H1 (cell line): ENCODE results near the gene COCH. TPM values are rescaled to one million over a fixed set of nuclear protein-coding genes. Genes with fewer than 3 reads are reported as not detected.

ENCODE experiments used
- CTCF ChIA-PET: fragments of 300-600 bp; sonication (Branson Sonifier 250); formaldehyde crosslinking; loops from one replicate; lab custom pipeline; 2021; ENCODE audit not compliant: partially characterized antibody; lab: Charles Lee
- POLR2A ChIA-PET: fragments of 300-600 bp; sonication (Branson Sonifier 250); formaldehyde crosslinking; loops from one replicate; lab custom pipeline; 2021; ENCODE audit warnings: inconsistent platforms; ENCODE audit not compliant: partially characterized antibody; lab: Charles Lee
- DNase-seq, 2 experiments: peaks; one replicate each; pipeline versions ENCODE4 v3.0.0 to v3.0.0-alpha.2; 2010 to 2022; ENCODE audit warnings: low spot score in 2 of 2, low read depth in 1 of 2, mixed read lengths in 1 of 2
- FAIRE-seq: peaks from 2 replicates; lab custom pipeline; 2011; peaks lifted over from hg19 to GRCh38; lab: Jason Lieb, UNC
- H2AFZ ChIP-seq: 2 replicates; pipeline ENCODE4 v1.8.1; 2012; ENCODE audit warnings: low read length, inconsistent platforms
- H2AK5ac ChIP-seq: 2 replicates; pipeline ENCODE4 v1.6.1; 2013; ENCODE audit warnings: low read depth, low read length
- H2BK120ac ChIP-seq: replicated peaks from 2 replicates; pipeline ENCODE3; 2013; ENCODE audit warnings: low read depth, low read length, inconsistent platforms
- H2BK12ac ChIP-seq: 2 replicates; pipeline ENCODE4 v1.6.1; 2013; ENCODE audit warnings: low read depth, low read length
- H2BK15ac ChIP-seq: 2 replicates; pipeline ENCODE4 v1.6.1; 2013; ENCODE audit warnings: low read length
- H2BK20ac ChIP-seq: 2 replicates; pipeline ENCODE4 v1.6.1; 2013; ENCODE audit warnings: low read length
- H2BK5ac ChIP-seq: 2 replicates; pipeline ENCODE4 v1.6.1; 2013; ENCODE audit warnings: low read depth, low read length
- H3K14ac ChIP-seq: 2 replicates; pipeline ENCODE4 v1.6.1; 2013; ENCODE audit warnings: inconsistent platforms; ENCODE audit not compliant: insufficient read length
- H3K18ac ChIP-seq: 2 replicates; pipeline ENCODE4 v1.6.1; 2013; ENCODE audit warnings: low read length; ENCODE audit errors: extremely low read depth
- H3K23ac ChIP-seq: 2 replicates; pipeline ENCODE4 v1.6.1; 2013; ENCODE audit warnings: inconsistent platforms; ENCODE audit not compliant: insufficient read length
- H3K23me2 ChIP-seq: 2 replicates; pipeline ENCODE4 v1.6.1; 2013; ENCODE audit warnings: low read depth, low read length
- H3K27ac ChIP-seq: 2 replicates; pipeline ENCODE4 v1.6.1; 2011; ENCODE audit warnings: low read depth, low read length, inconsistent platforms
- H3K27me3 ChIP-seq, 4 experiments: replicated peaks in 1 of 4; 1 replicate in 1 of 4; 2 replicates in 3 of 4; pipeline versions ENCODE4 v1.6.1 to v1.8.1; 2011 to 2013; ENCODE audit warnings: low read length in 3 of 4, mild to moderate bottlenecking in 3 of 4, inconsistent platforms in 2 of 4, mixed read lengths in 2 of 4, moderate library complexity in 1 of 4; ENCODE audit not compliant: control insufficient read depth in 3 of 4, insufficient read depth in 3 of 4; ENCODE audit errors: extremely low read depth in 1 of 4
- H3K36me3 ChIP-seq, 4 experiments: 2 replicates each; pipeline versions ENCODE4 v1.6.1 to v1.8.1; 2011 to 2013; ENCODE audit warnings: mild to moderate bottlenecking in 4 of 4, low read length in 3 of 4, moderate library complexity in 2 of 4, control low read depth in 1 of 4, inconsistent platforms in 1 of 4; ENCODE audit not compliant: insufficient read depth in 4 of 4, control insufficient read depth in 2 of 4
- H3K4ac ChIP-seq: replicated peaks from 2 replicates; pipeline ENCODE3; 2013; ENCODE audit warnings: low read length, low read depth, mixed read lengths, inconsistent platforms; ENCODE audit not compliant: insufficient read length
- H3K4me1 ChIP-seq, 4 experiments: replicated peaks in 1 of 4; 1 replicate in 1 of 4; 2 replicates in 3 of 4; pipeline versions ENCODE4 v1.6.1 to v1.8.1; 2011 to 2013; ENCODE audit warnings: low read length in 3 of 4, inconsistent platforms in 2 of 4, mixed read lengths in 1 of 4; ENCODE audit not compliant: insufficient read depth in 4 of 4, control insufficient read depth in 3 of 4
- H3K4me2 ChIP-seq, 2 experiments: 2 replicates each; pipeline versions ENCODE4 v1.6.1 to v1.8.1; 2011 to 2013; ENCODE audit warnings: low read depth in 2 of 2, low read length in 2 of 2, control low read depth in 1 of 2, inconsistent platforms in 1 of 2, mild to moderate bottlenecking in 1 of 2; ENCODE audit not compliant: insufficient read depth in 1 of 2
- H3K4me3 ChIP-seq, 4 experiments: fragments of 200-600, 300-600 bp in 1 of 4; sonication (generic), shearing (Covaris generic), sonication (Bioruptor Twin) in 1 of 4; 2 replicates each; pipeline versions ENCODE4 v1.5.1 to v1.8.1; 2011 to 2016; ENCODE audit warnings: low read length in 4 of 4, low read depth in 3 of 4, control low read depth in 2 of 4, inconsistent platforms in 2 of 4, mild to moderate bottlenecking in 2 of 4, mixed read lengths in 1 of 4, moderate library complexity in 1 of 4; ENCODE audit not compliant: insufficient read depth in 2 of 4; ENCODE audit errors: extremely low read depth in 1 of 4
- H3K56ac ChIP-seq: replicated peaks from 2 replicates; pipeline ENCODE3; 2013; ENCODE audit warnings: low read depth, mild to moderate bottlenecking, mixed read lengths, low read length, inconsistent platforms; ENCODE audit not compliant: insufficient read length
- H3K79me1 ChIP-seq: 2 replicates; pipeline ENCODE4 v1.6.1; 2013; ENCODE audit warnings: low read depth, low read length, control low read depth
- H3K79me2 ChIP-seq, 2 experiments: 2 replicates each; pipeline versions ENCODE4 v1.6.1 to v1.8.1; 2012 to 2013; ENCODE audit warnings: low read length in 2 of 2, mild to moderate bottlenecking in 2 of 2, inconsistent platforms in 1 of 2; ENCODE audit not compliant: insufficient read depth in 2 of 2, control insufficient read depth in 1 of 2
- H3K9ac ChIP-seq, 4 experiments: replicated peaks in 1 of 4; 1 replicate in 1 of 4; 2 replicates in 3 of 4; pipeline versions ENCODE4 v1.6.1 to v1.8.1; 2011 to 2013; ENCODE audit warnings: low read depth in 3 of 4, low read length in 3 of 4, control low read depth in 2 of 4, mild to moderate bottlenecking in 2 of 4, moderate library complexity in 2 of 4, inconsistent platforms in 1 of 4; ENCODE audit errors: extremely low read depth in 1 of 4
- H3K9me3 ChIP-seq, 2 experiments: 2 replicates each; pipeline versions ENCODE4 v1.6.1 to v1.8.1; 2012 to 2013; ENCODE audit warnings: mild to moderate bottlenecking in 2 of 2, moderate library complexity in 2 of 2, control low read depth in 1 of 2, inconsistent platforms in 1 of 2, low read depth in 1 of 2, low read length in 1 of 2, mixed read lengths in 1 of 2; ENCODE audit not compliant: insufficient read depth in 2 of 2
- H4K20me1 ChIP-seq, 2 experiments: replicated peaks in 1 of 2; 2 replicates each; pipeline versions ENCODE3 to v1.8.1; 2011 to 2013; ENCODE audit warnings: inconsistent platforms in 2 of 2, low read length in 2 of 2, mild to moderate bottlenecking in 1 of 2; ENCODE audit not compliant: insufficient read depth in 2 of 2, control insufficient read depth in 1 of 2
- H4K5ac ChIP-seq: 2 replicates; pipeline ENCODE4 v1.6.1; 2013; ENCODE audit warnings: low read length, low read depth, mixed read lengths, inconsistent platforms; ENCODE audit not compliant: insufficient read length
- H4K8ac ChIP-seq: 2 replicates; pipeline ENCODE4 v1.8.0; 2013; ENCODE audit warnings: mild to moderate bottlenecking, moderate library complexity, low read length, inconsistent platforms; ENCODE audit not compliant: insufficient read depth; ENCODE audit errors: extremely low read depth
- H4K91ac ChIP-seq: replicated peaks from 2 replicates; pipeline ENCODE3; 2013; ENCODE audit warnings: low read length, mixed read lengths, inconsistent platforms; ENCODE audit not compliant: insufficient read length
- CEBPB ChIP-seq: IDR thresholded peaks from 2 replicates; pipeline ENCODE4 v1.6.1; 2012; ENCODE audit warnings: low read depth, low read length
- E2F6 ChIP-seq: IDR thresholded peaks from 2 replicates; pipeline ENCODE4 v1.6.1; 2012; ENCODE audit warnings: inconsistent platforms
- EGR1 ChIP-seq: IDR thresholded peaks from 2 replicates; pipeline ENCODE4 v1.6.1; 2011; ENCODE audit warnings: low read depth, low read length, borderline replicate concordance
- HDAC6 ChIP-seq: IDR thresholded peaks from one replicate; pipeline ENCODE4 v1.7.1; 2012; ENCODE audit warnings: low read depth, mild to moderate bottlenecking, inconsistent platforms, low read length, moderate library complexity
- KDM4A ChIP-seq: IDR thresholded peaks from one replicate; pipeline ENCODE4 v1.7.1; 2012; ENCODE audit warnings: low read depth, mild to moderate bottlenecking, moderate library complexity, low read length, inconsistent platforms; ENCODE audit not compliant: severe bottlenecking
- KDM5A ChIP-seq: fragments of 200-600 bp; IDR thresholded peaks from 2 replicates; pipeline ENCODE4 v1.7.1; 2012; ENCODE audit warnings: mild to moderate bottlenecking, low read length, inconsistent platforms, mixed read lengths
- NRF1 ChIP-seq: IDR thresholded peaks from 2 replicates; pipeline ENCODE4 v1.6.1; 2011; ENCODE audit warnings: mild to moderate bottlenecking, low read depth, low read length, improper control_type of control experiment
- POLR2A ChIP-seq, 2 experiments: IDR thresholded peaks; 1 replicate in 1 of 2; 2 replicates in 1 of 2; pipeline ENCODE4 v1.6.1; 2011; ENCODE audit warnings: low read depth in 2 of 2, low read length in 2 of 2, mild to moderate bottlenecking in 2 of 2; ENCODE audit errors: control extremely low read depth in 1 of 2
- POU5F1 ChIP-seq: IDR thresholded peaks from 2 replicates; pipeline ENCODE4 v1.6.1; 2011; ENCODE audit warnings: low read depth, mild to moderate bottlenecking, low read length, moderate library complexity
- TBP ChIP-seq: IDR thresholded peaks from 2 replicates; pipeline ENCODE4 v1.6.1; 2011; ENCODE audit warnings: low read depth, low read length, improper control_type of control experiment
- ZNF274 ChIP-seq: IDR thresholded peaks from 2 replicates; pipeline ENCODE4 v1.7.0; 2012; ENCODE audit warnings: low read length, borderline replicate concordance; ENCODE audit errors: extremely low read depth
- WGBS, 2 experiments: shearing (Covaris generic) in 1 of 2; methylation state at CpG; one replicate each; pipeline versions ENCODE4 v1.1.6 to v1.1.7; 2013 to 2015; ENCODE audit warnings: low lambda C conversion rate in 2 of 2, mixed read lengths in 2 of 2, inconsistent platforms in 1 of 2, low coverage in 1 of 2, missing lambda C conversion rate in 1 of 2; ENCODE audit not compliant: insufficient replicate concordance in 2 of 2, insufficient coverage in 1 of 2, insufficient read length in 1 of 2; ENCODE audit errors: extremely low coverage in 1 of 2, missing lambda C conversion rate in 1 of 2; 5-methylcytosine and 5-hydroxymethylcytosine counted together
- polyA plus RNA-seq, 7 experiments: library from polyadenylated mRNA; depleted of rRNA in 3 of 7; stranded (reverse) in 5 of 7; unstranded in 2 of 7; fragments of >200 nt in 5 of 7; fragments of 200-250 nt in 2 of 7; gene quantifications; 1 replicate in 5 of 7; 2 replicates in 1 of 7; 4 replicates in 1 of 7; pipeline versions ENCODE4 v1.2.1 to v1.2.3, GENCODE V29; 2011 to 2013; ENCODE audit warnings: missing spikeins in 2 of 7, mixed read lengths in 2 of 7
- total RNA-seq: library from RNA; stranded (reverse); fragmentation: NEBNext Ultra II Directional; extraction: Animal tissue kit (Norgen Biotek cat#: 25700); gene quantifications from 2 replicates; pipeline ENCODE4 v1.2.1, GENCODE V29; 2021

The COCH gene
- total and polyA plus RNA-seq, 2 of the 8 experiments (the other 6 are each of a cell fraction or from before 2014, with no cell fraction given), result 12.9 to 30.8 TPM

GRCh38 chr14:30873308-30874119 is 845 bp upstream of the COCH start:
- Histone ChIP-seq H3K4me2 (peak overlapping the region; percentile 89 to 94), H3K56ac (no peak overlapping the region), H3K4ac (no peak overlapping the region), H3K4me3 (peak overlapping the region; percentile 36 to 68 (median 56)), H4K5ac (no peak overlapping the region), H3K14ac (no peak overlapping the region), H3K79me1 (no peaks in the 10 kb centered on the region), H3K9ac (no peak overlapping the region), H3K18ac (peak overlapping the region; percentile 53; the same call in 1 of the 2 replicates), H3K27ac (no peak overlapping the region), H2BK120ac (no peak overlapping the region), H4K91ac (no peak overlapping the region), H2BK12ac (no peak overlapping the region), H3K27me3 (peaks cover 14 to 39% (median 32%) of the 10 kb centered on the region in 4 experiments), H4K20me1 (no peaks in the 10 kb centered on the region), H2BK20ac (0 out of 2 replicates have a peak overlapping the region, but pooled peaks have one; percentile 55), H3K23ac (no peak overlapping the region), H4K8ac (no peak overlapping the region), H2BK5ac (0 out of 2 replicates have a peak overlapping the region, but pooled peaks have one; percentile 40), H3K4me1 (peaks cover 1 to 23% (median 12%) of the 10 kb centered on the region in 4 experiments), H3K23me2 (peaks cover 15% of the 10 kb centered on the region; the same call in 1 of the 2 replicates), H3K79me2 (no peaks in the 10 kb centered on the region; a peak in 1 of 4 replicates), H2BK15ac (peak overlapping the region; percentile 76; the same call in 1 of the 2 replicates), H3K36me3 (peaks cover 0 to 4% (median 0%) of the 10 kb centered on the region in 4 experiments; a peak in 1 of 8 replicates), H2AFZ (peak overlapping the region; percentile 79), H3K9me3 (no peaks in the 10 kb centered on the region), H2AK5ac (no peak overlapping the region)
- 51% methylated on average over 20 of the region's 20 CpGs; no CpG with 5 or more reads in 1 of the 2 experiments for WGBS, 2 experiments
- DNase-seq (no peak), FAIRE-seq (no peak)
- ChIA-PET POLR2A (interaction anchor here (0.6 to 1.3 kb wide), 3 partner anchors 18 to 251 kb away, joined by 3 to 4 read pairs (median 3); partner anchors contain the start of genes SCFD1 and STRN3), CTCF (no interaction called here)
- TF ChIP-seq KDM5A (no peak), CEBPB (no peak), EGR1 (no peak), POLR2A (IDR thresholded peaks at IDR 0.05; ENCODE audit: control extremely low read depth in 1 of 2, low read depth in 2 of 2, low read length in 2 of 2) (no peak), ZNF274 (no peak), TBP (no peak), E2F6 (no peak), KDM4A (no peak), NRF1 (no peak), HDAC6 (no peak), POU5F1 (no peak)
